HG03520 (cell line): ENCODE data around the gene GSK3A.
"Not testable (repeated sequence)": the region's sequence is repeated elsewhere in the genome, so short reads cannot be mapped to it uniquely, and the experiment has no call there.

ENCODE experiments used
- ATAC-seq: cut with Tn5 transposase; IDR thresholded peaks from one replicate; pipeline ENCODE4 v1.9.1; 2021; ENCODE audit warnings: mild to moderate bottlenecking, moderate library complexity; ENCODE audit not compliant: unreplicated experiment

Gene GSK3A

GRCh38 chr19:42268704-42269477 lies 26.5 kb upstream of the GSK3A start, which contains the start of gene CIC:
Gene CIC (plus strand): TSS chr19:42269252. CDS start chr19:42271784, 2,532 bp downstream.
- peak; percentile 71 for ATAC-seq

DNA sequence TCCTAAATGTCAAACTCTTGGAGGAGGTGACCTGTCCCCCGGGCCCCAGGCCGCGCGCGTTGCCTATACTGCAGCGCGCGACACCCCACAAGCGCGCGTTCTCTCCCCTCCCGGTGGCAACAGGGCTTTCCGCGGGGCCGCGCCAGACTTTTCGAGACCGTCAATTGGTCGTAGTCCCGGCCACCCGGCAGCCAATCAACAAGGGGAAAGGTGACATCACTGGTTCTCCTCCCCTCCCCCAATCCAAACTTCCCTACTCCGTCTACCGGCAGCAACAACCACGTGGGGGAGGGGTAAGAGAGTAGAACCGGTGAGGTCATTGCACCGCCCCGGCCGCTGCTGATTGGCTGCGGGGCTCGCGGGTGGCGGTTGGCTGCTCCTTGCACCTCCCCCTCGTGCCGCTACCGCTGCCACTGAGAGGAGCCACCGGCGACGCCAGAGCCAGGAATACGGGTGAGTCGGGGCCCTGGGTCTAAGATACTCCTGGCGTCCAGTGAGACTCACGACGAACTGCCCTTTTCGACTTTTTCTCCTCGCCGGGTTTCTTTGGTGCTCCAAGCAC lies 25.8 kb upstream of the GSK3A start:
- ATAC-seq, result peak; percentile 46

DNA sequence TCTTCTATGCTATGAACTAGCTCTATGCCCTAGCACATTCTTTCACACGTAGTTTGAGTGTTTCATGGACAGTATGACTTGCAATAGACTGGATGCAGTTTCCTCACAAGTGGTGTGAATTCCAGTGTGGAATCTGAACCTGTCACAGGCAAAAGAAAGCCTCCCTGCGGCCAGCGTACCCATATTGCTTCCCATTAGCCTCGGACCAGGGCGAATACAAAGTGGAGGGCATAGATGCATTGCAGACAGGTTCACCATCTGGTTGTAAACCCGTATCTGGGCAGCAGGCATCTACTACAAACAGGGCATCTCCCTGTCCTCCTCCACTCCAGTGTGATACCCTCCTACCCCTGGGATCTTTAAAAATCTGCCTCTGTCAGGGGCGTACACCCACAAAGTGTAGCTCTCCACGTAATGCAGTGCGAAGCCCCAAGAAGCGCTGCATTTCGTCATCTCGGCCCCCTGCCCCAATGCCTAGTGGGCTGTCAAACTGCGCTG lies 25.3 kb upstream of the GSK3A start:
- no peak for ATAC-seq

GRCh38 chr19:42266928-42267603 lies 24.7 kb upstream of the GSK3A start:
- ATAC-seq, result not testable (repeated sequence)

GRCh38 chr19:42266105-42266504 lies 23.7 kb upstream of the GSK3A start:
- ATAC-seq, result not testable (repeated sequence)

- ATAC-seq, result no peak
Observed at GRCh38 chr19:42261763-42262162, 19.4 kb upstream of the GSK3A start.

DNA sequence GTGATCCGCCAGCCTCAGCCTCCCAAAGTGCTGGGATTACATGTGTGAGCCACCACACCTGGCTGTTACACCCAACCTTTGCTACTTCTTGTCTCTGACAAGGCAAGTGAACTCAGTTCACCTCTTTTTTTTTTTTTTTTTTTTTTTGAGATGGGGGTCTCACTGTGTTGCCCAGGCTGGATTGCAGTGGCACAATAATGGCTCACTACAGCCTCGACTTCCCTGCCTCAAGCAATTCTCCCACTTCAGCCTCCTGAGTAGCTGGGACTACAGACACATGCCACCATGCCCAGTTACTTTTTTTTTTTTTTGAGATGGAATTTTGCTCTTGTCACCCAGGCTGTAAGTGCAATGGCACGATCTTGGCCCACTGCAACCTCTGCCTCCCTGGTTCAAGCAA lies 15.4 kb upstream of the GSK3A start:
- ATAC-seq, result not testable (repeated sequence)

DNA sequence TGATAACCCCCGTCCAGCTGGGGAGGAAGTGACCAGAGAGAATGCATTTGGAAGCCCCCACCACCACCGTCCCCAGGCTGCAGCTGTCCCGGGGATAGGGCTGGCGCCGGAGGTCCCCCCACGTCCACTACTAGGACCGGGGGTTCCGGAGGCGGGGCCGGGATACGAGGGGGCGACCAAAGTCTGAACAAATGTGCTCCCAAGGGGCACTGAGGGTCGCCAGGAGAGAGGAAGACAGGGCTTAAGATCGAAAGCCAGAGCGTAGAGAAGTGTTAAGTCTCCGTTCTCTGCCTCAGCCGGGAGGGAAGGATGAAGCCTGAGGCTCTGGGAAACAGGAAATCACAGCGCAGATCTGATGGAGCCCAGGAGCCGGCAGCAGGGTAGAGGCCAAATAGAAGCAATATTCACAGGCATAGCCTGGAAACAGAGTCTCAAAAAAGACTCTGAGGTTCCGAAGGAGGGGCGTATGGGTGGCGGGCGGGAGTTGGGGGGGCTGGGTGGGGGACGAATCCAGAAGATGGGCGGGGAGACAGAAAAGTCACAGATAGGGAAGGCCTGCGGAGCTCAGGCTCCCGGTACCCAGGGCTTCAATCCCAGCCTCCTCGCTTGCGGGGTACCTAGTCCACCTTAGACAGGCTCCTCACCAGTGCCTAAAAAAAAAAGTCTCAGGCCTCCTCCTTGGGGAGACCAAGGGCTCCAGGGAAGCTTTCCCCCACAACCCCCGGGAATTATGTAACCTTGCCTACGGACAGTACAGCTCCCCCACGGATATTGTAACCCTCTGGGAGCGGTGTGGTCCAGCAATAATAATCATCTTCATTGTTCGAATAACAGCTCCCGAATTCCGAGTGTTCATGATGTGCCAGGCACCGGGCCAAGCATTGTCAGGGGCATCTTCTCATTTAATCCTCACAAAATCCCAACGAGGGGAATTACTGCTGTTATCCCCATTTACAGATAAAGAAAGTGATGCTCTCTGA lies 13.7 kb upstream of the GSK3A start:
- no peak for ATAC-seq

GRCh38 chr19:42254850-42255765 lies 12.7 kb upstream of the GSK3A start, which contains the start of gene ERF:
Gene ERF (minus strand): TSS chr19:42255128. CDS start chr19:42254999, 129 bp downstream.
- no peak for ATAC-seq

DNA sequence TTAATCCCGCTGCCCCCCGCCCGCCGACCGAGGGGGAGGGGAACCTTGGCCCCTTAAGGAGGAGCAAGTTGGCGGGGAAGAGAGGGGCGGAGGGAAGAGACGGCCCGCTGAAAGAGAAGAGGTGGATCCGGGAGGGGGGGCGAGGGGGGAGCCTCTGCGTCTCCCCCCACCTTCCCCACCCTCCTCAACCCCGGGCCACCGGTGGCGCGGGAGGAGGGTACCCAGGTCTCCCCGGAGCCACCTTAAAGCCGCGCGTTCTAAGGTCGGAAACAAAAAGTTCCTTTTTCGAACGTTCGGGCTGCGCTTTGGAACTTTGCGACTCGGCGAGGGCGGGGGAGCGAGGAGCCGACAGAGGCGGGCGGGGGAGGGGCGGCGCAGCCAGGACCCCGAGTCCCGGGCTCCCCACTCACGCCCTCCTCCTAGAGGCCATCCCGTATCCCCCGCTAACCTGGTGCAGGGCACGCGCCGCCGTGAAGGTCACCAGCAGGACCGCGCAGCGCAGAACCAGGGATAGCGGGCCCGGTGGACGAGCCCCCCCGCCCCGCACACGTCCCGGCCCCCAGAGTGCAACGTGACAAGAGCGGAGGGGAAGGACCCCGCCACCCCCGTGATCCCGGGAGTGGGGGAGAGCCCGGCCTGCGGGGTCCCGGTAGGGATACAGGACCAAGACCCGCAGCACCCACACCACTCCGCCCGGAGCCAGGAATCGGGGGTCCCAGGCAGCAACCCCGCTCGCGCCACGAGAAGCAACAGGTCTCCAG lies 11.9 kb upstream of the GSK3A start:
- no peak for ATAC-seq

DNA sequence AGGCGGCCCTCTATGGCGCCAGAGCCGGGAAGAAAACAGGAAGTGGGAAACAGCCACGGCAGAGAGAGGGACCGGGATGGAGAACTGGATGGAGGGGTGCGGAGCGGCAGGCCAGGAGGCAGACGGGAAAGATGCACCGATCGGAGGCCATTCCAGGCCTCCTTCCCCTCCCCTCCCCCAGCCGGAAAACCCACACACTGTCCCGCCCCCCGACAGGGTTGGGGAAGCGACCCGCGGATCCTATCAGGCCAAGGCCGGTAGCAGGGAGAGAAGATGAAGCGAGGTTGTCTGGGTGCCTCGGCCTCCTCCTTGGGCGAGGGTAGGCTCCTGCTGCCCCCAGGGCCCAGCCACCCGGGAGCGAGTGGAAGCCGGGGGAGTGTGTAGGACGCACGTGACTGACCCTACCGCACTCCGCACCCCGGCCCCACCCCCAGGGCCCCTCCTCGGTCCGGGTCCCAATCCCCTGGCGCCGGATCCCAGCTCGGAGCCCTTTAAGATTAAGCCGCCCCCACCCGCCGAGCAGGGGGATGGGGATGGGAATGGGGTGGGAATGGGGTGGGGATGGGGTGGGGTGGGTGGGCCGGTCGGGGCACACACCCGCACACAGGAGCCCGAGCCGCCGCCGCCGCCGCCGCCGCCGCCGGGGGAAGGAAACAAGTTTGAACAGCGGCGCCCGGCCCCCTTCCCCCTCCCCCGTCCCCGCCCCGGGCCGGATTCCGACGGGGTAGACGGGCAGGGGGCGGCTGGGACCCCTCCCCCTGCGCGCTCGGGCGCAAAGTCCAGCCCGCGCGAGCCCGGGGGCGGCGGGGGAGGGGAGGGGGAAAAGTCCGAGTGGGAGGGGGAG lies 11.1 kb upstream of the GSK3A start:
- no peak for ATAC-seq

DNA sequence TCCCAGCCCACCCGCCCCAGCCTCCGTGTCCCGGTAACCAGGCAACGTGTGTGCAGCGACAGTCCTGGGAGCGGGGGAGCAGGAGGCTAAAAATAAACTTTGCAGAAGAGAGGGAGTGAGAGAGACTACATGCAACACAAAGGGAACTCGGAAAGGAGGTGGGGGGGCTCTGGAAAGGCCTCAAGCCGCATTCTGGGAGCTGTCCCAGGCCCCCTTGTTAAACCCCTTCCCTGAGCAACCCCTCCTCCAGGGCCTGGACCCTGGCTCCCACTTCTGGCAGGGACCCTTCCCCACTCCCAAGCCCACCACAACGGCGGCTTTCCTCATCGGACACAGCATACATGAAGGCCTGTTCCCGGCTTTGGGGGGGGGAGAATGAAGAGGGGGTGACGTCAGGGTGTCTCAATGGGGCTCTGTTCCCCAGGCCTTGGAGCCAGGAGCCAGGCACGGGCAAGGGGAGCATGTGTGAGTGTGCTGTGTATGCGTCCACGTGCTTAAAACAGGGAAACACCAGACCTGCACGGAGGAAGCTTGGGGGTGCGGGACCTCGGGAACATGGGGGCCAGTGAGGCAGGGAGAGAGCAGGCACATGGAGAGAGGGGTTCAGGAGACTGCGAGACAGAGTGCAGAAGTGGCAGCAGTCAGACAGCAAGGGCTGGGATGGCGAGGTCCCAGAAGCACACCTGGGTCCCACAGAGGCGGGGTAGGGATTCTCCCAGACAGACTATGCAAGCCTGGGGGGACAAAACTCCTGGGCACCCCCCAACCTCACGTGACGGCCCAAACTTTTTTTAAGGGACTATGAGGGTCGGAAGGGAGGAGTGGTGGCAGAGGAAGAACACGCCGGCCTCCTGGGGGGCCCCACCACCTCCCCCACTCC lies 10.2 kb upstream of the GSK3A start:
- ATAC-seq, result no peak

- no peak for ATAC-seq
Observed at GRCh38 chr19:42251572-42252358, 9.4 kb upstream of the GSK3A start.

DNA sequence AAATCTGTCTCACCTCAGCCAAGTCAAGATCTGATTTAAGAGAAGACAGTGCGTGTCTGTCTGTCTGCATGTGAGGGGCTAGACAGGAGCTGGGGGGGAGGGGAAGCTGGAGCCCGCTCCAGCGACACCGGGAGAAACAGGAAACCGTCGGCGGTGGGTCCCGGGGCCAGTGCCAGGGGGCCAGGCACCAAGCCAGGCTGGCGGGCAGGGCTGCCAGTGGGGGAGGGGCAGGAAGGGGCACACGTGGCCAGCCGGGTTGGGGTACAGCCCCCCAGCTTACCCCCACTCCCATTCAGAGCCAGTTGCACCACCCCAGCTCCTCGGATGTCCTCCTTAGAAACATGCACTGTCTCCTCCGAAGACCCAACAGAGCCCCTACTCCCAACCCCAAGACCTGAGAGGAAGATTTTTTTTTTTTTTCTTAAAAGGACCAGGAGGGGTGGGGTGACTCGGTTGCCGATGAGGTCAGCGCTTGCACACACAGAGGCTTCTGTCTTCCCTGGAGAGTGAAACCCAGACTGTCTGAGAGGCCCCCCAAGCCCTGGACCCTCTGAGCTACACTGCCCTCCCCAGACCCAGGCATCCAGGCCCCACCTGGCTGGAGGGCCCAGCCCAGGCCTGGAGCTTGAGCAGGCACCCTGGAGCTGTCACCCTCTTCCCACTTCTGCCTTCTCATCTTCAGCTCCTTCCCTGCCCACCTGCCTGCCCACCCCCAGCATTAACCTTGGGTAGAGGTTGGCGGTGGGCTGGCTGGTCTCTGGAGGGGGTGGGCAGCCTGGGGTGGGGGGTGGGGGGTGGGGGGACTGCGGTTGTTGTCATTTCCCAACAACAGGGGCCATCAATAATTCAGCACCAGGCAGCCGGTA lies 8.5 kb upstream of the GSK3A start:
- no peak for ATAC-seq

DNA sequence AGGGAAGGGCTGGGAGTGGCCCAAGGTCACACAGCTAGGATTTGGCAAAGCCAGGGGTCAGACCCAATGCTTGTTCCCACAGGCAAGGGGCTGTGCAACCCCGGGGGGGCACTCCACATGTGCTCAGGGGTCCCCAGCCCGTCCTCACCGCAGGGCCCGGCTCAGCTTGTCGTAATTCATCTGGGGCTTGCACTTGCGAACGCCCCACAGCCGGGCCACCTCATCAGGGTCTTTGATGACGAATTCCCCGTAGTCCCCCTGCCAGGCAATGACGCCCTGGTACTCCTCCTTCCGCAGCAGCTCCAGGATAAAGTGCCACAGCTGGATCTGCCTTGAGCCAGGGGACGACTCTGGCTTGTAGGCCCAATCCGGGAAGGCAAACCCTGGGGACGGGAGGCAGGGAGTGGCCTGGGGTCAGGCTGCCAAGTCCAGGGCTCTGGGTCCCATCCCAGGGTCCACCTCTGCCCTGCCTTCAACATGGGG lies 7.8 kb upstream of the GSK3A start:
- no peak for ATAC-seq
